ENCODE data around the gene RDX. TPM values are rescaled to one million over a fixed set of nuclear protein-coding genes. Genes with fewer than 3 reads are reported as not detected.
A peak's percentile ranks its signal among the peaks of the same experiment; 100 is the strongest.
"Not testable (repeated sequence)": the region's sequence is repeated elsewhere in the genome, so short reads cannot be mapped to it uniquely, and the experiment has no call there.

The RDX gene
- polyA plus RNA-seq, 1 donor from 2014 or later, result 19.6 TPM

DNA sequence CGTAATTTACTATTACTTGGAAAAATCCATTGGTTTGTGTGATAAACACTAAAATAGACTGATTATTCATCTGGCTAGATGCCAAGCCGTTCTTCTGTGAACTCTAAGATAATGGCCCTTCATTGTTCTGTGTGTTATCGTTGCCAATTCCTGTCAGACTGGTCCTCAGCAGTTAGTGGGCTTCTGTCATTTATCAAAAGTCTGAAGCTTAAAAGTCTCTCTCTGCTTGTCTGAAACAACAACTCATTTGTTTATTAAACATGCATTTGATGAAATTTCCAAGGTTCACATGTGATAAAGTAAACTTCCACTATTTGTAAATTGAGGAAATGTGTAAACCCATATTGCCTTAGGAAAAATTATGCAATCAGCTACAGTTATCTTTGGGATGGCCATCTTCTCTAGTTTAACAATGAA, 21.1 kb upstream of the RDX start:
- Mint-ChIP-seq H3K36me3 (no peaks in the 10 kb centered on the region), H3K27ac (no peak overlapping the region), H3K4me3 (no peak overlapping the region), H3K9me3 (no peaks in the 10 kb centered on the region), H3K27me3 (peaks cover 5% of the 10 kb centered on the region), H3K4me1 (no peaks in the 10 kb centered on the region)

DNA sequence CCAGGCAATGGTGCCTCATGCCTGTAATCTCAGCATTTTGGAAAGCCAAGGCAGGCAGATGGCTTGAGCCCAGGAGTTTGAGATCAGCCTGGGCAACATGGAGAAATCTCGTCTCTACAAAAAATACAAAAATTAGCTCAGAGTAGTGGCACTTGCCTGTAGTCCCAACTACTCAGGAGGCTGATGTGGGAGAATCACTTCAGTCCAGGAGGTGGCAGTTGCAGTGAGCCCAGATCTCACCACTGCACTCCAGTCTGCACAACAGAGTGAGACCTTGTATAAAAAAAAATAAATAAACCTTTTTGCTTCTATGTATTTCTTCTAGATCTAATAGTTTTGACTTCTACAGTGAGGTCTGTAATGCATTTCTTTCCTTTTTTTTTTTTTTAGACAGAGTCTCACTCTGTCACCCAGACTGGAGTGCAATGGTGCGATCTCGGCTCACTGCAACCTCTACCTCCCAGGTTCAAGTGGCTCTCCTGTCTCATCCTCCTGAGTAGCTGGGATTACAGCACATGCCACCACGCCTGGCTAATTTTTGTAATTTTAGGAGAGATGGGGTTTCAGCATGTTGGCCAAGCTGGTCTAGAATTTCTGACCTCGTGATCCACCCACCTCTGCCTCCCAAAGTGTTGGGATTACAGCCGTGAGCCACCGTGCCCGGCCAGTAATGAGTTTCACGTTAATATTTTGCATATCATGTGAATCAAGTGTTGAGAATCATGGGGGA, 18.1 kb upstream of the RDX start:
- H3K27ac Mint-ChIP-seq, result no peak overlapping the region
- H3K4me3 Mint-ChIP-seq, result no peak overlapping the region
- H3K27me3 Mint-ChIP-seq, result no peaks in the 10 kb centered on the region
- no peaks in the 10 kb centered on the region for H3K36me3 Mint-ChIP-seq
- H3K4me1 Mint-ChIP-seq, result no peaks in the 10 kb centered on the region
- no peaks in the 10 kb centered on the region for H3K9me3 Mint-ChIP-seq

GRCh38 chr11:110312670-110313069, 16.3 kb upstream of the RDX start:
- no peak overlapping the region for H3K4me3 Mint-ChIP-seq

GRCh38 chr11:110311783-110312579, 15.6 kb upstream of the RDX start:
- Mint-ChIP-seq H3K27ac (peak overlapping the region in 1 of 3 donors; percentile 27), H3K4me3 (no peak overlapping the region), H3K9me3 (no peaks in the 10 kb centered on the region), H3K36me3 (no peaks in the 10 kb centered on the region), H3K4me1 (no peaks in the 10 kb centered on the region), H3K27me3 (no peaks in the 10 kb centered on the region)

More at GRCh38 chr11:110312670-110313069, 16.3 kb upstream of the RDX start:
- no peak overlapping the region for H3K27ac Mint-ChIP-seq
- H3K27me3 Mint-ChIP-seq, result no peaks in the 10 kb centered on the region
- no peaks in the 10 kb centered on the region for H3K4me1 Mint-ChIP-seq
- no peaks in the 10 kb centered on the region for H3K9me3 Mint-ChIP-seq
- no peaks in the 10 kb centered on the region for H3K36me3 Mint-ChIP-seq

GRCh38 chr11:110308071-110308470, 11.7 kb upstream of the RDX start:
- no peak overlapping the region for H3K27ac Mint-ChIP-seq
- H3K27me3 Mint-ChIP-seq, result no peaks in the 10 kb centered on the region
- H3K9me3 Mint-ChIP-seq, result no peaks in the 10 kb centered on the region
- H3K4me3 Mint-ChIP-seq, result no peak overlapping the region
- no peaks in the 10 kb centered on the region for H3K4me1 Mint-ChIP-seq
- no peaks in the 10 kb centered on the region for H3K36me3 Mint-ChIP-seq

DNA sequence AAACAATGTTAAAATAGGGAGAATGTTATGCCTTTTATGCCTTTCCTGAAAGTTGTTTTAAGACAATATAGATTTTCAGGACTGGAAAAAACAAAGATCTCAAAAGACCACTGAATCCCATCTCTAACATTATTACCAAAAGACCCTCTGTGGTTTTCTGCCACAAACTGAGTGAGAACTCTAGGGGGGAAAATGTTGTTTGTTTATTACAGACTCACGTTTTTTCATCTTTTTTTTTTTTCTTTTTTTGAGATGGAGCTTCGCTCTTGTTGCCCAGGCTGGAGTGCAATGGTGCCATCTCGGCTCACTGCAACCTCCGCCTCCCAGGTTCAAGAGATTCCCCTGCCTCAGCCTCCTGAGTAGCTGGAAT, 9.6 kb upstream of the RDX start:
- H3K4me3 Mint-ChIP-seq, H3K36me3 Mint-ChIP-seq, H3K9me3 Mint-ChIP-seq, H3K4me1 Mint-ChIP-seq, H3K27me3 Mint-ChIP-seq, H3K27ac Mint-ChIP-seq: not testable (repeated sequence)

GRCh38 chr11:110305169-110306018, 9.0 kb upstream of the RDX start:
- Mint-ChIP-seq H3K27me3 (no peaks in the 10 kb centered on the region), H3K27ac (no peak overlapping the region), H3K36me3 (no peaks in the 10 kb centered on the region), H3K4me3 (no peak overlapping the region), H3K9me3 (no peaks in the 10 kb centered on the region), H3K4me1 (no peaks in the 10 kb centered on the region)

GRCh38 chr11:110303414-110303826, 7.0 kb upstream of the RDX start:
- peaks cover 0 to 3% (median 0%) of the 10 kb centered on the region in 3 donors for H3K9me3 Mint-ChIP-seq
- no peak overlapping the region for H3K4me3 Mint-ChIP-seq
- no peak overlapping the region for H3K27ac Mint-ChIP-seq
- H3K36me3 Mint-ChIP-seq, result peaks cover 1% of the 10 kb centered on the region
- H3K4me1 Mint-ChIP-seq, result no peaks in the 10 kb centered on the region
- no peaks in the 10 kb centered on the region for H3K27me3 Mint-ChIP-seq

GRCh38 chr11:110301577-110301976, 5.2 kb upstream of the RDX start:
- Mint-ChIP-seq H3K27ac (no peak overlapping the region), H3K9me3 (peaks cover 0 to 3% (median 0%) of the 10 kb centered on the region in 3 donors), H3K36me3 (peaks cover 1% of the 10 kb centered on the region), H3K4me1 (peaks cover 0 to 9% (median 6%) of the 10 kb centered on the region in 3 donors), H3K4me3 (peak overlapping the region in 1 of 4 donors; percentile 20), H3K27me3 (no peaks in the 10 kb centered on the region)

- Mint-ChIP-seq H3K36me3 (peaks cover 1% of the 10 kb centered on the region), H3K27me3 (no peaks in the 10 kb centered on the region), H3K27ac (no peak overlapping the region), H3K9me3 (peaks cover 0 to 3% (median 0%) of the 10 kb centered on the region in 3 donors), H3K4me3 (no peak overlapping the region), H3K4me1 (peaks cover 0 to 9% (median 6%) of the 10 kb centered on the region in 3 donors)
Measured at GRCh38 chr11:110301032-110301431, 4.6 kb upstream of the RDX start.

DNA sequence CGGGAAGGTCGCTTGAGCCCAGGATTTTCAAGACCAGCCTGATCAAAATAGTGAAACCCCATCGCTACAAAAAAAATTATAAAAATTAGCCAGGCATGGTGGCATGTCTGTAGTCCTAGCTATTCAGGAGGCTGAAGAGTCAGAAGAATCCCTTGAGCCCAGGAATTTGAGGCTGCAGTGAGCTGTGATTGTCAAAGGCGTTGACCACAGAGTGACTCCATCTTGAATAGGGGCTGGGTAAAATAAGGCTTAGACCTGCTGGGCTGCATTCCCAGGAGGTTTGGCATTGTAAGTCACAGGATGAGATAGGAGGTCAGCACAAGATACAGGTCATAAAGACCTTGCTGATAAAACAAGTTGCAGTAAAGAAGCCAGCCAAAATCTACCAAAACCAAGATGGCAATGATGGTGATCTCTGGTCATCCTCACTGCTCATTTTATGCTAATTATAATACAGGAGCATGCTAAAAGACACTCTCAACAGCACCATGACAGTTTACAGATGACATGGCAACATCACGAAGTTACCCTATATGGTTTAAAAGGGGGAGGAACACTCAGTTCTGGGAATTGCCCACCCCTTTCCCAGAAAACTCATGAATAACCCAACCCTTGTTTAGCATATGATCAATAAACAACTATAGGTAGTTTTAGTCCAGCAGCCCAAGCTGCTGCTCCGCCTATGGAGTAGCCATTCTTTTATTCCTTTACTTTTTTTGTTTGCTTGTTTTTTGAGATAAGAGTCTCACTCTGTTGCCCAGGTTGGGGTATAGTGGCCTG, 2.8 kb upstream of the RDX start:
- Mint-ChIP-seq H3K27ac (no peak overlapping the region), H3K4me3 (peak overlapping the region in 2 of 4 donors; percentile 27 to 43)

DNA sequence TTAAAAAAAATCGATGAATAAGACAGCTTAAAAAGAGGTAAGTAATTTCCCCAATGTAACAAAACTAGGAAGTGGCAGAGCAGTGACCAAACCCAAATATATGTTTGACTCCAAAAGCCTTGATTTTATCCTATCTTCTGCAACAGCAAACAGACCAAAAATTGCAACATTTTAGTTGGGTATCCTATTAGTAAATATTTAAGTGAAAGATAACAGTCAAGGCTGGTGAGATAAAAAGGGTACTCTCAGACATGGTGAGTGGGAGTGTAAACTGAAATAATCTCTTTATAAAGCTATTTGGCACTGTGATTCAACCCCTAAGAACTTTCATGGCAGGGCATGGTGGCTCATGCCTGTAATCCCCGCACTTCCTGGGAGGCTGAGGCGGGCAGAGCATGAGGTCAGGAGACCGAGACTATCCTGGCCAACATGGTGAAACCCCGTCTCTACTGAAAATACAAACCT, 1.9 kb upstream of the RDX start:
- peaks cover 17 to 27% (median 24%) of the 10 kb centered on the region in 3 donors for H3K4me1 Mint-ChIP-seq
- H3K4me3 Mint-ChIP-seq, result peak overlapping the region in 2 of 4 donors; percentile 5 to 96
- H3K36me3 Mint-ChIP-seq, result peaks cover 1% of the 10 kb centered on the region
- peak overlapping the region in 2 of 3 donors; percentile 64 to 87 for H3K27ac Mint-ChIP-seq
- H3K27me3 Mint-ChIP-seq, result no peaks in the 10 kb centered on the region
- H3K9me3 Mint-ChIP-seq, result peaks cover 0 to 3% (median 0%) of the 10 kb centered on the region in 3 donors

More for the DNA sequence above, 2.8 kb upstream of the RDX start:
- peaks cover 12 to 21% (median 18%) of the 10 kb centered on the region in 3 donors for H3K4me1 Mint-ChIP-seq
- peaks cover 0 to 3% (median 0%) of the 10 kb centered on the region in 3 donors for H3K9me3 Mint-ChIP-seq
- H3K36me3 Mint-ChIP-seq, result peaks cover 1% of the 10 kb centered on the region
- H3K27me3 Mint-ChIP-seq, result no peaks in the 10 kb centered on the region

- H3K27ac Mint-ChIP-seq, result peak overlapping the region in 2 of 3 donors; percentile 64 to 87
- peaks cover 18 to 27% (median 24%) of the 10 kb centered on the region in 3 donors for H3K4me1 Mint-ChIP-seq
- peaks cover 1% of the 10 kb centered on the region for H3K36me3 Mint-ChIP-seq
- H3K27me3 Mint-ChIP-seq, result no peaks in the 10 kb centered on the region
- H3K4me3 Mint-ChIP-seq, result peak overlapping the region; percentile 27 to 96 (median 80)
- H3K9me3 Mint-ChIP-seq, result peaks cover 0 to 3% (median 0%) of the 10 kb centered on the region in 3 donors
Measured at GRCh38 chr11:110297726-110298300, 1.4 kb upstream of the RDX start.
